HG02938 (cell line): ENCODE data around the gene ETS2.

Experiments
- ATAC-seq: cut with Tn5 transposase; IDR thresholded peaks from one replicate; pipeline ENCODE4 v1.9.1; 2021; ENCODE audit warnings: mild to moderate bottlenecking, moderate library complexity; ENCODE audit not compliant: unreplicated experiment

Gene ETS2

GRCh38 chr21:38805328-38806152, at the start of gene ETS2:
TSS of gene ETS2 (plus strand) at chr21:38805929. CDS start at chr21:38810035, 4,106 bp downstream.
- peak; percentile 46 for ATAC-seq

- no peak for ATAC-seq
Measured at GRCh38 chr21:38756746-38757145, 49.0 kb upstream of the ETS2 start.

- no peak for ATAC-seq
Measured at GRCh38 chr21:38758501-38759214, 47.1 kb upstream of the ETS2 start.

- ATAC-seq = no peak
Measured at GRCh38 chr21:38759413-38759812, 46.3 kb upstream of the ETS2 start.

- no peak for ATAC-seq
Measured at GRCh38 chr21:38760017-38760761, 45.5 kb upstream of the ETS2 start.

GRCh38 chr21:38760762-38761155, 45.0 kb upstream of the ETS2 start:
- ATAC-seq = no peak

GRCh38 chr21:38761531-38761930, 44.2 kb upstream of the ETS2 start:
- ATAC-seq = no peak

- no peak for ATAC-seq
Measured at GRCh38 chr21:38765056-38765455, 40.7 kb upstream of the ETS2 start.

GRCh38 chr21:38766987-38767722, 38.6 kb upstream of the ETS2 start:
- peak; percentile 94 for ATAC-seq

- no peak for ATAC-seq
Measured at GRCh38 chr21:38768471-38769063, 37.2 kb upstream of the ETS2 start.

GRCh38 chr21:38769191-38769780, 36.4 kb upstream of the ETS2 start:
- no peak for ATAC-seq

- ATAC-seq = no peak
Measured at GRCh38 chr21:38770660-38771059, 35.1 kb upstream of the ETS2 start.

- no peak for ATAC-seq
Measured at GRCh38 chr21:38771536-38771935, 34.2 kb upstream of the ETS2 start.

- ATAC-seq = no peak
Measured at GRCh38 chr21:38772646-38773045, 33.1 kb upstream of the ETS2 start.

- no peak for ATAC-seq
Measured at GRCh38 chr21:38773099-38774061, 32.3 kb upstream of the ETS2 start.

GRCh38 chr21:38774152-38774551, 31.6 kb upstream of the ETS2 start:
- ATAC-seq = no peak

- no peak for ATAC-seq
Measured at GRCh38 chr21:38774586-38775285, 31.0 kb upstream of the ETS2 start.

GRCh38 chr21:38775733-38776132, 30.0 kb upstream of the ETS2 start:
- no peak for ATAC-seq
